ENCODE results near the gene CHD5. TPM values are rescaled to one million over a fixed set of nuclear protein-coding genes. Genes with fewer than 3 reads are reported as not detected.

CHD5 gene
- total RNA-seq, 4 donors from 2014 or later = 0.38 to 0.62 TPM; not detected in 2

DNA sequence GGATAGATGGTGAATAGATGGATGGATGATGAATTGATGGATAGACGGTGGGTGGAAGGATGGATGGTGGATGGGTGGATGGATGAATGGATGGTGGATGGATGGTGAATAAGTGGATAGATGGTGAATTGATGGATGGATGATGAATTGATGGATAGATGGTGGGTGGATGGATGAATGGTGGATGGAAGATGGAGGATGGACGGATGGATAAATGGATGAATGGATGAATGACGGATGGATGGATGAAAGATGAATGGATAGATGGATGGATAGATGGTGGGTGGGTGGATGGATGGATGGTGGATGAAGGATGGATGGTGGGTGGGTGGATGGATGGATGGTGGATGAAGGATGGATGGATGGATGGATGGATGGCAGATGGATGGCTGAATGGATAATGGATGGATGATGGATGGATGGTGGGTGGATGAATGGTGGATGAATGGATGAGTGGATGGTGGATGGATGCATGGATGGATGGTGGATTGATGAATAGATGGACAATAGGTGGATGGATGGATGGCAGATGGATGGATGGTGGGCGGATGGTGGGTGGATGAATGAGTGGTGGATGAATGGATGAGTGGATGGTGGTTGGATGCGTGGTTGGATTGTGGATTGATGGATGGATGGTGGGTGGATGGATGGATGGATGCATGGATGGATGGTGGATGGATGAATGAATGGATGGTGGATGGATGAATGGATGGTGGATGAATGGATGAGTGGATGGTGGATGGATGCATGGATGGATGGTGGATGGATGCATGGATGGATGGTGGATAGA is 5.3 kb downstream of the CHD5 start:
- Histone ChIP-seq H3K27ac (no peak overlapping the region), H3K27me3 (peaks cover 3 to 93% (median 14%) of the 10 kb centered on the region in 4 donors), H3K9me3 (no peaks in the 10 kb centered on the region), H3K36me3 (no peaks in the 10 kb centered on the region), H3K4me3 (no peak overlapping the region), H3K4me1 (peaks cover 7 to 20% (median 14%) of the 10 kb centered on the region in 3 donors)
- intact Hi-C loops (cut with DNase I) = no loop called here
- TF ChIP-seq, protein P1, sequence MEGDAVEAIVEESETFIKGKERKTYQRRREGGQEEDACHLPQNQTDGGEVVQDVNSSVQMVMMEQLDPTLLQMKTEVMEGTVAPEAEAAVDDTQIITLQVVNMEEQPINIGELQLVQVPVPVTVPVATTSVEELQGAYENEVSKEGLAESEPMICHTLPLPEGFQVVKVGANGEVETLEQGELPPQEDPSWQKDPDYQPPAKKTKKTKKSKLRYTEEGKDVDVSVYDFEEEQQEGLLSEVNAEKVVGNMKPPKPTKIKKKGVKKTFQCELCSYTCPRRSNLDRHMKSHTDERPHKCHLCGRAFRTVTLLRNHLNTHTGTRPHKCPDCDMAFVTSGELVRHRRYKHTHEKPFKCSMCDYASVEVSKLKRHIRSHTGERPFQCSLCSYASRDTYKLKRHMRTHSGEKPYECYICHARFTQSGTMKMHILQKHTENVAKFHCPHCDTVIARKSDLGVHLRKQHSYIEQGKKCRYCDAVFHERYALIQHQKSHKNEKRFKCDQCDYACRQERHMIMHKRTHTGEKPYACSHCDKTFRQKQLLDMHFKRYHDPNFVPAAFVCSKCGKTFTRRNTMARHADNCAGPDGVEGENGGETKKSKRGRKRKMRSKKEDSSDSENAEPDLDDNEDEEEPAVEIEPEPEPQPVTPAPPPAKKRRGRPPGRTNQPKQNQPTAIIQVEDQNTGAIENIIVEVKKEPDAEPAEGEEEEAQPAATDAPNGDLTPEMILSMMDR (IDR thresholded peaks at IDR 0.05) = no peak
- no peak for TF ChIP-seq POLR2A (IDR thresholded peaks at IDR 0.05)
- DNase-seq = no peak
- WGBS, 2 donors = 79 to 90% methylated on average over 5 of the region's 5 CpGs

DNA sequence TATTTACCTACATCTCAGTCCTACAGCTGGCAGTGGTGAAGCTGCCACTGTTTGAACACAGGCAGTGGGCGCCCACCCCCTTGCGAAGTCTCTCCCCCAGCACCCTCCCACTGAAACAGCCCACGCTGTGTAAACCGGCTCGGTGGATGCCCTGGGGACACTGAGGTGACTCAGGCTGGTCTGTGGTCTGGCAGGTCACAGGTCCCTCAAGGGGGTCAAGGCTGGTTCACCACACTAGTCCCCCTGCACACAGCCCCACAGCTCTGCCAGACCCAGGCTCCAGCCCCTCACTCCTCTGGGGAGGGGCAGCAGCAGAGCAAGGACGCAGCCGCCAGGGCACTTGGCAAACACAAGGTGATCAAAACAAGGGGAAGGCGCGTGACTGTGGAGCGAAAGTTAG is 7.6 kb downstream of the CHD5 start:
- DNase-seq = no peak
- no peak for TF ChIP-seq POLR2A (IDR thresholded peaks at IDR 0.05)
- TF ChIP-seq, protein P1 (IDR thresholded peaks at IDR 0.05) = no peak
- Histone ChIP-seq H3K27ac (no peak overlapping the region), H3K36me3 (no peaks in the 10 kb centered on the region), H3K4me3 (no peak overlapping the region), H3K4me1 (peaks cover 0 to 5% (median 0%) of the 10 kb centered on the region in 3 donors), H3K9me3 (no peaks in the 10 kb centered on the region), H3K27me3 (peaks cover 0 to 93% (median 1%) of the 10 kb centered on the region in 4 donors)
- intact Hi-C loops (cut with DNase I) = no loop called here
- WGBS, 2 donors = 70 to 73% methylated on average over 5 of the region's 10 CpGs

DNA sequence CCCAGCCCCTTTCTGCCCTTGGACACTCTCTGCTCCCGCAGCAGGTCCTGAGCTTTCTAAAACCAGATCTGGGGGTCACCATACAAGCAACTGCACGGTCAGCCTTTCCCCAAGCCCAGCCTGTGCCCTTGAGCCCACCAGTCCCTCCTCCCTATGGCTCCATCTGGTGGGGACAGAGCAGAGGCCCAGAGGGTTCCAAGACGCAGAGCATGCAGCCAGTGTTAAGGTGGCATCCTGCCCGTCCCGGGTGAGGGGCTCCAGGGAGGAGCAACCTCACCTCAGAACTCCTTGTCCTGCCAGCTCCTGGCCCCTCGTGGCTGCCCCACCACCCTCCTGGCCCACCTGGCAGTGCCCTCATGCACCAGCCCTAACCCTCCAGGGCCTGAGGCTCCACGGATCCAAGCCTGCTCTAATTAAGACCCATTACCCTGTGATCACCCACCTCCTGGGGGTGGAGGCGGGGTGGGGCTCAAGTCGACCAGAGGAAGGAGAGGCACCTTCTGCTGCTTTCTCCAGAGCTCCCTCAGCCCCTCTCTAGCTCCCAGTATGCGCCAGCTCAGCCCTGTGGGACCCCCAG is 8.5 kb downstream of the CHD5 start:
- intact Hi-C loops (cut with DNase I) = no loop called here
- H3K4me3 ChIP-seq = no peak overlapping the region
- H3K27ac ChIP-seq = no peak overlapping the region
- no peak for DNase-seq
- H3K4me1 ChIP-seq = peaks cover 0 to 5% (median 0%) of the 10 kb centered on the region in 3 donors
- WGBS, 2 donors = 33 to 43% methylated on average over 2 to 3 of the region's 10 CpGs
- no peaks in the 10 kb centered on the region for H3K9me3 ChIP-seq
- peaks cover 0 to 92% (median 0%) of the 10 kb centered on the region in 4 donors for H3K27me3 ChIP-seq
- H3K36me3 ChIP-seq = no peaks in the 10 kb centered on the region
- TF ChIP-seq, protein P1 (IDR thresholded peaks at IDR 0.05) = peak in 1 of 6 experiments; percentile 15
- no peak for TF ChIP-seq POLR2A (IDR thresholded peaks at IDR 0.05)

DNA sequence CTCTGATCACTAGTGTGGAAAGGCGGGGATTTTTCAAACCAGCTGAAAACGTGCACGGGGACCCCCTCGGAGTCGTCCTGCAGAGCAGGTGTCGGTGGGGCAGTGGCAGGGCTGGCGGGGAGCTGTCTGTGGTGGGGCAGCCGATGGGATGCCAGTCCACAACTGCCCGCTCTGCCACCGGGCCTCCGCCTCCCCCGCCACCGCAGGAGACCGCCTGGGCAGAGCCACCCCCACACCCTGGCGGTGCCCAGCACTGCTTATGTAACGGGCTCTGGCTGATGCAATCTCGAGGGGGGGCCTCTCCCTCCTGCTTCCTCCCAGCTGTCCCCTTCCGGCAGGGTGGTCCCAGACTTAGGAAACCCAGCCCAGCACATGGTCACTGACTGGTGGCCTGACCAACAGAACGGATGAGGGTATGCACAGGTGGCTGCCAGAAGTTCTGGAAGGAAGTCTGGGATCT is 9.3 kb downstream of the CHD5 start:
- WGBS, 2 donors = 30% methylated on average over 15 of the region's 19 CpGs; no CpG with 5 or more reads in 1 of the 2 donors
- H3K9me3 ChIP-seq = no peaks in the 10 kb centered on the region
- no peak for TF ChIP-seq POLR2A (IDR thresholded peaks at IDR 0.05)
- TF ChIP-seq, protein P1 (IDR thresholded peaks at IDR 0.05) = no peak
- H3K36me3 ChIP-seq = no peaks in the 10 kb centered on the region
- H3K27ac ChIP-seq = no peak overlapping the region
- peaks cover 0 to 92% (median 0%) of the 10 kb centered on the region in 4 donors for H3K27me3 ChIP-seq
- no peak overlapping the region for H3K4me3 ChIP-seq
- intact Hi-C loops (cut with DNase I) = no loop called here
- DNase-seq = no peak
- H3K4me1 ChIP-seq = peaks cover 0 to 5% (median 0%) of the 10 kb centered on the region in 3 donors

DNA sequence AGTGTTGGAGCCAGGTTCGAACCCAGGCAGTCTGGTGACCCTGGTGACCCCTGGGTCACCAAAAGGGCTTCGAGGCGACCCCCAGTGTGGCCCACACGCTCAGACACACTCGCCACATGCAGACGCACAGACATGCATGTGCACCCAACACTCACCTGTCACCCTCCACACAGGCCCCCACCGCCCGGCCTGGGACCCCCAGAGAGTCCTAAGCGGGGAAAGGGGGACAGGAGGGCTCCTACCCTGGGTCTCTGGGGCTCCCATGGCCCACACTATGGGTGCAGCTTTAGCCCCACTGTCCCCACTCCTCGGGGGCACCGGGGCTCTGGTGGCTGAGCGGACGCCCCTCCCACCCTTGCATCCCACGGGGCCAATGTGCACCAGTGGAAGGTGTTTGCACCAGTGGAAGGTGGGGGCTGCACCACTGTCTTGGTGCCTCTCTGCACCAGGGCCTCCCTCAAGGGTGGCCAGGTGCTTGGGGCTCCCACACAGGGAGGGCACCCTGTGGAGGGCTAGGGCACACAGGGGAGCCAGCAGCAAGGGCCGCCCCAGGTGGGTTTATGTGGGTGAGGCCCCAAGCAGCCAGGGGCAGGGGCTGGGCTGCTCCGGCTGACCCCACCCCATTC is 9.9 kb downstream of the CHD5 start:
- intact Hi-C loops (cut with DNase I) = no loop called here
- no peak for TF ChIP-seq POLR2A (IDR thresholded peaks at IDR 0.05)
- TF ChIP-seq, protein P1 (IDR thresholded peaks at IDR 0.05) = no peak
- H3K4me3 ChIP-seq = no peak overlapping the region
- peaks cover 0 to 5% (median 0%) of the 10 kb centered on the region in 3 donors for H3K4me1 ChIP-seq
- no peak overlapping the region for H3K27ac ChIP-seq
- H3K9me3 ChIP-seq = no peaks in the 10 kb centered on the region
- no peak for DNase-seq
- H3K27me3 ChIP-seq = peaks cover 0 to 92% (median 0%) of the 10 kb centered on the region in 4 donors
- H3K36me3 ChIP-seq = no peaks in the 10 kb centered on the region
- WGBS, 2 donors = 75 to 78% methylated on average over 4 to 6 of the region's 16 CpGs

Data from esophagus squamous epithelium (tissue), 5 donors.